Stimulated activated CD4-positive, alpha-beta T cell treated with anti-CD3 and anti-CD28 coated beads, Interleukin-15, amount 100 ng/mL, for 24 hours (primary cell): ENCODE results near the gene FA2H.

Experiments
- DNase-seq: peaks from one replicate; pipeline ENCODE4 v3.0.0-alpha.2; 2020

Gene FA2H

DNA sequence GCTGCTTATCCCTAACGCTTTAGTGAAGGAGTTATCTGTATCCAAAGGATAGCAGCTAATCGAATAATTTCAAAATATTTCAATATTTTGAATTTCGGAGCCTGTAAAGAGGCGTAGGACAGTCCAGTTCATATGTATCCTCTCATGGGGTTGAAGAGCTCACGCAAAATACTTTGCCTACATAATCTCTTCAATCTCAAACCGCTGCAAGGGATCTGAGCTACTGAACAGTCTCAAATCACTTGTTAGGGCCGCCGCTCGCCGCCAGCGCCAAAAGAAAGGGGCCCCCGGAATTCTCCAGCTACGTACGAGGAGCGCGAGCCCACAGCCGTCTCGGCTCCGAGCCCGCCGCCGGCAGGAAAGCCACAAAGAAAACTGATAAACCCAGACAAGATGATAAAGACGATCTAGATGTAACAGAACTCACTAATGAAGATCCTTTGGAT lies 107.3 kb downstream of the FA2H start:
- peak; percentile 61 for DNase-seq

DNA sequence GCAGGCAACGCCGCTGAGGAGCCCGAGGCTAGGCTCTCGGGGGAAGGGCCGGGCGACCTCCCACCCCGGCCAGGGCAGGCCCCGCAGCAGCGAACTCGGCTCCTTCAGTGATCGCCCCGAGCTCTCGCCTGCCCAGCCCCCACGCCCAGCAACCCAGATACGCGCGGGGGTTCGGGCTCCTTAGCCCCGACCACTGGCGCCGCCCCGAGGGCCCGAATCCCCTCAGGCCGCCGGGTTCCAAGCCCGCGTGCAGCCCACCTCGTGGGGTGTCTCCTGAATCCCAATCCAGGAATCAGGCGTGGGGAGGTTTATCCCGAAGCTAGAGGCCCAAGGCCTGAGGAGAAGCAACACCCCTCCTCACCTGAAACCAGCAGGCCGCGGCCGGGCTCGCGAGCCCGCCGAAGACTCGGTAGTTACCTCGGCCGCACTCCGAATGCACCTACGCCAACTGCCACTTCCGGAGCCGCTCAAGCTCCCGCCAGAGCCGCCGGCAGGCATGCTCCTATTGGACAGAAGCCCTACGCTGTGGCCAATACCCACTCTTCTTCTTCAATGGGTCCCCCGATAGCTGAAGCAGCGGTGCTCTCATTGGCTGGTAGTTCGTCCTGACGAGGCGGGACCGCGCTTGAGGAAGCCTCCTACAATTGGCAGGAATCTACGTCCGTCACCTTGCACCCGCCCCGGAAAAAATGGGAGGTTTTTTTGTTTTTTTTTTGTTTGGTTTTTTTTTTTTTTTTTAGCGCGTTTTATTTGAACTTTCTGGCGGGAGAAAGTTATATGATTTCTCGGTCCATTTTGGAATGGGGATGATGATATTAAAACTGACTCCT lies 108.0 kb downstream of the FA2H start, which contains the start of gene RFWD3:
Gene RFWD3 (minus strand): TSS at position 453 of the 830 bp plus-strand sequence. CDS start 5,428 bp downstream, outside the sequence.
- DNase-seq, result peak; percentile 96

GRCh38 chr16:74666010-74666421 lies 108.6 kb downstream of the FA2H start:
- DNase-seq, result no peak
